ENCODE results near the gene ASB10.

The ASB10 gene

GRCh38 chr7:151152643-151153513 lies 34.2 kb downstream of the ASB10 start:
- H3K27ac ChIP-seq (ENCODE audit: low read depth, low read length, severe bottlenecking) = no peak overlapping the region
- no peak overlapping the region for H3K4me3 ChIP-seq (ENCODE audit: extremely low read depth, insufficient read depth, low read length, poor library complexity, severe bottlenecking)
- no peaks in the 10 kb centered on the region for H3K36me3 ChIP-seq (ENCODE audit: control insufficient read depth, insufficient read depth, low read length)
- H3K9me3 ChIP-seq (ENCODE audit: control insufficient read depth, low read length) = no peaks in the 10 kb centered on the region
- 67 to 71% methylated on average over 3 to 5 of the region's 6 CpGs for WGBS, 2 experiments (ENCODE audit: insufficient coverage in 2 of 2)
- H3K4me1 ChIP-seq (ENCODE audit: control insufficient read depth, insufficient read depth, low read length, poor library complexity, severe bottlenecking) = no peaks in the 10 kb centered on the region

DNA sequence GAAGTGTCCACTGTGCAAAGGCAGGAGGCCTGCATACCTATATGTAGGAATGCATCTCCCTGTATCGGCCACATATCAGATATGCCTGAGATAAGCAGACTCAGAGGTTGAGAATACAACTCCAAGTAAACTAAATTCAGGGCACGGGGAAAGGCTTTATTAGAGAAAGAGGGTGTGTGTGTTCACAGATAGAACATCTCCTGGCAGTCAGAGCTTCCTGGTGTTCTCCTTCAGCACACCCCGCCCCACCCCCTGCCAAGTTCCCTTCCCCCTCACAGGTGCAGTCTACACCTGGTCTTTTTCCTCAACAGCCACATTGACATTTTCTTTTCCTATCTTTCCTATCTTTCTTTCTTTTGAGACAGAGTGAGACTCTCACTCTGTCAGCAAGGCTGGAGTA lies 36.7 kb downstream of the ASB10 start:
- H3K4me1 ChIP-seq (ENCODE audit: control insufficient read depth, insufficient read depth, low read length, poor library complexity, severe bottlenecking) = no peaks in the 10 kb centered on the region
- H3K4me3 ChIP-seq (ENCODE audit: extremely low read depth, insufficient read depth, low read length, poor library complexity, severe bottlenecking) = no peak overlapping the region
- no peak overlapping the region for H3K27ac ChIP-seq (ENCODE audit: low read depth, low read length, severe bottlenecking)
- 100% methylated on average over 1 to 2 of the region's 3 CpGs for WGBS, 2 experiments (ENCODE audit: insufficient coverage in 2 of 2)
- H3K9me3 ChIP-seq (ENCODE audit: control insufficient read depth, low read length) = no peaks in the 10 kb centered on the region
- H3K36me3 ChIP-seq (ENCODE audit: control insufficient read depth, insufficient read depth, low read length) = peaks cover 3% of the 10 kb centered on the region

GRCh38 chr7:151148319-151149259 lies 38.5 kb downstream of the ASB10 start:
- 88% methylated on average over 18 to 21 of the region's 22 CpGs for WGBS, 2 experiments (ENCODE audit: insufficient coverage in 2 of 2)
- H3K9me3 ChIP-seq (ENCODE audit: control insufficient read depth, low read length) = no peaks in the 10 kb centered on the region
- no peaks in the 10 kb centered on the region for H3K4me1 ChIP-seq (ENCODE audit: control insufficient read depth, insufficient read depth, low read length, poor library complexity, severe bottlenecking)
- H3K27ac ChIP-seq (ENCODE audit: low read depth, low read length, severe bottlenecking) = no peak overlapping the region
- no peak overlapping the region for H3K4me3 ChIP-seq (ENCODE audit: extremely low read depth, insufficient read depth, low read length, poor library complexity, severe bottlenecking)
- peaks cover 20% of the 10 kb centered on the region for H3K36me3 ChIP-seq (ENCODE audit: control insufficient read depth, insufficient read depth, low read length)

GRCh38 chr7:151146761-151147160 lies 40.3 kb downstream of the ASB10 start:
- H3K4me1 ChIP-seq (ENCODE audit: control insufficient read depth, insufficient read depth, low read length, poor library complexity, severe bottlenecking) = no peaks in the 10 kb centered on the region
- WGBS, 2 experiments (ENCODE audit: insufficient coverage in 2 of 2) = 94 to 100% methylated on average over 3 of the region's 3 CpGs

GRCh38 chr7:151144387-151144786 lies 42.7 kb downstream of the ASB10 start:
- Histone ChIP-seq H3K27ac (ENCODE audit: low read depth, low read length, severe bottlenecking) (no peak overlapping the region), H3K4me1 (ENCODE audit: control insufficient read depth, insufficient read depth, low read length, poor library complexity, severe bottlenecking) (no peaks in the 10 kb centered on the region), H3K9me3 (ENCODE audit: control insufficient read depth, low read length) (no peaks in the 10 kb centered on the region), H3K36me3 (ENCODE audit: control insufficient read depth, insufficient read depth, low read length) (peaks cover 61% of the 10 kb centered on the region), H3K4me3 (ENCODE audit: extremely low read depth, insufficient read depth, low read length, poor library complexity, severe bottlenecking) (no peak overlapping the region)
- WGBS, 2 experiments (ENCODE audit: insufficient coverage in 2 of 2) = 92 to 100% methylated on average over 5 to 6 of the region's 7 CpGs

More at GRCh38 chr7:151146761-151147160, 40.3 kb downstream of the ASB10 start:
- no peak overlapping the region for H3K4me3 ChIP-seq (ENCODE audit: extremely low read depth, insufficient read depth, low read length, poor library complexity, severe bottlenecking)
- H3K36me3 ChIP-seq (ENCODE audit: control insufficient read depth, insufficient read depth, low read length) = peaks cover 38% of the 10 kb centered on the region
- H3K9me3 ChIP-seq (ENCODE audit: control insufficient read depth, low read length) = no peaks in the 10 kb centered on the region
- H3K27ac ChIP-seq (ENCODE audit: low read depth, low read length, severe bottlenecking) = no peak overlapping the region

DNA sequence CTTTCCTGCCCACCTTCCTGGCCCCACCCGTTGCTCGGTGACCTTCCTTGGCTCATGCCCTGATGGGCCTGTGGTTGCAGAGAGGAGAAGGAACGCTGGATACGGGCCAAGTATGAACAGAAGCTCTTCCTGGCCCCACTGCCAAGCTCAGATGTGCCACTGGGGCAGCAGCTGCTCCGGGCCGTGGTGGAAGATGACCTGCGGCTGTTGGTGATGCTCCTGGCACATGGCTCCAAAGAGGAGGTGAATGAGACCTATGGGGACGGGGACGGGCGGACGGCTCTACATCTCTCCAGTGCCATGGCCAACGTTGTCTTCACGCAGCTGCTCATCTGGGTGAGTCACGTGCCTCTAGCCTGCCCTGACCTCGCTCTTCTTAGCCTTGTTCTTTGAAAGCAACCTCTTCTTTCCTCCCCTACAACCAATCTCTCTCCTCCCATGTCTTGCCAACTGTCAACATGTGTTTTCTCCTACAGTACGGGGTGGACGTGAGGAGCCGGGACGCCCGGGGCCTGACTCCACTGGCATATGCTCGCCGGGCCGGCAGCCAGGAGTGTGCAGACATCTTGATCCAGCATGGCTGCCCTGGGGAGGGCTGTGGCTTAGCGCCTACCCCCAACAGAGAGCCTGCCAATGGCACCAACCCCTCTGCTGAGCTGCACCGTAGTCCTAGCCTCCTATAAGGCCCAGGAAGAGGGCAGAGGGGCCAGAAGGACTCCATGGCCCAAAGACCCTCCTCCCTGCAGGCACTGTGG lies 43.6 kb downstream of the ASB10 start:
- Histone ChIP-seq H3K36me3 (ENCODE audit: control insufficient read depth, insufficient read depth, low read length) (peaks cover 68% of the 10 kb centered on the region), H3K27ac (ENCODE audit: low read depth, low read length, severe bottlenecking) (no peak overlapping the region), H3K9me3 (ENCODE audit: control insufficient read depth, low read length) (no peaks in the 10 kb centered on the region), H3K4me3 (ENCODE audit: extremely low read depth, insufficient read depth, low read length, poor library complexity, severe bottlenecking) (no peak overlapping the region), H3K4me1 (ENCODE audit: control insufficient read depth, insufficient read depth, low read length, poor library complexity, severe bottlenecking) (peaks cover under 1% of the 10 kb centered on the region)
- 97% methylated on average over 19 to 24 of the region's 25 CpGs for WGBS, 2 experiments (ENCODE audit: insufficient coverage in 2 of 2)

DNA sequence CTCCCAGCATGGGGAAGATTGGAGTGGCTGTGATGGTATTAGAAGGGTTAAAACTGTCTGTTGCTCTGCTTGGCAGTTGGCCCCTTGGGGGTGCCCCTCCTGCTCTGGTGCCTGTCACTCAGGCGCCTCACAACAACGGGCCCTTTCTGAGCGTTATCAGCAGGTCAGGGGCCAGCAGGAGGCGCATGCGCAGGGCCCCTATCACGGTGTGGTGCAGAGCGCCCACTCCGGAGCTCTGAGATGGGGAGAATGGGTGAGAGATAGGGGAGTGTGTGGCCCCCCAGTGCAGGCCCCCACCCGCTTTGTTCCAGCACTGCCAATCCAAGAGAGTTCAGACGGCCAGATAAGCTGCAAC lies 44.4 kb downstream of the ASB10 start:
- H3K4me1 ChIP-seq (ENCODE audit: control insufficient read depth, insufficient read depth, low read length, poor library complexity, severe bottlenecking) = peaks cover 9% of the 10 kb centered on the region
- no peak overlapping the region for H3K4me3 ChIP-seq (ENCODE audit: extremely low read depth, insufficient read depth, low read length, poor library complexity, severe bottlenecking)
- H3K9me3 ChIP-seq (ENCODE audit: control insufficient read depth, low read length) = no peaks in the 10 kb centered on the region
- H3K27ac ChIP-seq (ENCODE audit: low read depth, low read length, severe bottlenecking) = no peak overlapping the region
- 83 to 87% methylated on average over 6 to 10 of the region's 10 CpGs for WGBS, 2 experiments (ENCODE audit: insufficient coverage in 2 of 2)
- H3K36me3 ChIP-seq (ENCODE audit: control insufficient read depth, insufficient read depth, low read length) = peaks cover 72% of the 10 kb centered on the region

DNA sequence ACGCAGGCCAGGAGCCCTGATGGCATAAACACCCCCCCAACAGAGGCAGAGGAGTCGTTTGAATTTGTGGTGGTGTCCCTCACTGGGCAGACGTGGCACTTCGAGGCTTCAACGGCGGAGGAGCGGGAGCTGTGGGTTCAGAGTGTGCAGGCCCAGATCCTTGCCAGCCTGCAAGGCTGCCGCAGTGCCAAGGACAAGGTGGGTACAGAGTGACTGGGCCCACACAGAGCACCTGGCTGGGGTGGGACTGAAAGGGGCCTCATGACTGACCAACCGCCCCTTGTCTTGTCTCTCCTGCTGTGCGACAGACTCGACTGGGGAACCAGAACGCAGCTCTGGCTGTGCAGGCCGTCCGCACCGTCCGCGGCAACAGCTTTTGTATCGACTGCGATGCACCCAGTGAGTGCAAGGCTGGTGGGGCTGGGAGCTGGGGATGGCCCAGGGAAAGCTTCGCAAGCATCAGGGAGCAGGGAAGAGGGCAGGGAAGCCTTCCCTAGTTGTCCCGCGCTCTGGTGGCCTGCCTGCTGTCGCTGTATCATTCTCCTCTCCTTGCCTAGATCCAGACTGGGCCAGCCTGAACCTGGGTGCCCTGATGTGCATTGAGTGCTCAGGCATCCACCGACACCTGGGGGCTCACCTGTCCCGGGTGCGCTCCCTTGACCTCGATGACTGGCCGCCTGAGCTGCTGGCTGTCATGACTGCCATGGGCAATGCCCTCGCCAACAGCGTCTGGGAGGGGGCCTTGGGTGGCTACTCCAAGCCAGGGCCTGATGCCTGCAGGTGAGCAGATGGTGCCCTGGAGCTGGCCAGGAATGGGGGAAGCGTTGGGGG lies 45.0 kb downstream of the ASB10 start:
- no peaks in the 10 kb centered on the region for H3K9me3 ChIP-seq (ENCODE audit: control insufficient read depth, low read length)
- WGBS, 2 experiments (ENCODE audit: insufficient coverage in 2 of 2) = 96 to 97% methylated on average over 27 to 30 of the region's 31 CpGs
- H3K27ac ChIP-seq (ENCODE audit: low read depth, low read length, severe bottlenecking) = no peak overlapping the region
- H3K4me1 ChIP-seq (ENCODE audit: control insufficient read depth, insufficient read depth, low read length, poor library complexity, severe bottlenecking) = peaks cover 10% of the 10 kb centered on the region
- H3K4me3 ChIP-seq (ENCODE audit: extremely low read depth, insufficient read depth, low read length, poor library complexity, severe bottlenecking) = no peak overlapping the region
- H3K36me3 ChIP-seq (ENCODE audit: control insufficient read depth, insufficient read depth, low read length) = peaks cover 78% of the 10 kb centered on the region

GRCh38 chr7:151141311-151141854 lies 45.7 kb downstream of the ASB10 start:
- WGBS, 2 experiments (ENCODE audit: insufficient coverage in 2 of 2) = 88 to 94% methylated on average over 5 to 6 of the region's 9 CpGs
- H3K27ac ChIP-seq (ENCODE audit: low read depth, low read length, severe bottlenecking) = no peak overlapping the region
- H3K36me3 ChIP-seq (ENCODE audit: control insufficient read depth, insufficient read depth, low read length) = peaks cover 85% of the 10 kb centered on the region
- no peak overlapping the region for H3K4me3 ChIP-seq (ENCODE audit: extremely low read depth, insufficient read depth, low read length, poor library complexity, severe bottlenecking)
- H3K9me3 ChIP-seq (ENCODE audit: control insufficient read depth, low read length) = no peaks in the 10 kb centered on the region
- peaks cover 10% of the 10 kb centered on the region for H3K4me1 ChIP-seq (ENCODE audit: control insufficient read depth, insufficient read depth, low read length, poor library complexity, severe bottlenecking)

All from mesodermal cell (in vitro differentiated cells).